GM20000 (cell line): ENCODE data around the gene MRPL43.
"Not testable (repeated sequence)": the region's sequence is repeated elsewhere in the genome, so short reads cannot be mapped to it uniquely, and the experiment has no call there.

Source experiments
- DNase-seq: peaks from one replicate; pipeline ENCODE4 v3.0.0; 2012; ENCODE audit warnings: low spot score
- CTCF ChIP-seq: IDR thresholded peaks from 2 replicates; pipeline ENCODE4 v1.5.1; 2012; ENCODE audit warnings: mild to moderate bottlenecking, control low read depth; ENCODE audit errors: extremely low read depth, missing control alignments

MRPL43 gene

GRCh38 chr10:100986952-100987684 is at the start of gene MRPL43, which contains the start of gene TWNK:
Gene MRPL43 (minus strand): TSS chr10:100987497. CDS start chr10:100987443, 54 bp downstream.
Gene TWNK (plus strand): TSS chr10:100987543. CDS start chr10:100988211, 668 bp downstream.
- TF ChIP-seq CTCF, result no peak
- DNase-seq, result peak; percentile 92

GRCh38 chr10:101036726-101037125 is 49.4 kb upstream of the MRPL43 start:
- TF ChIP-seq CTCF, result no peak
- DNase-seq, result no peak

GRCh38 chr10:101035916-101036702 is 48.8 kb upstream of the MRPL43 start:
- no peak for TF ChIP-seq CTCF
- no peak for DNase-seq

- DNase-seq, result no peak
- TF ChIP-seq CTCF, result no peak
These were observed 48.0 kb upstream of the MRPL43 start for GRCh38 chr10:101035314-101035713.

- not testable (repeated sequence) for DNase-seq
These were observed 47.1 kb upstream of the MRPL43 start for GRCh38 chr10:101034404-101034803.

GRCh38 chr10:101033276-101033675 is 46.0 kb upstream of the MRPL43 start:
- no peak for TF ChIP-seq CTCF
- no peak for DNase-seq

GRCh38 chr10:101032637-101033224 is 45.4 kb upstream of the MRPL43 start:
- no peak for DNase-seq
- TF ChIP-seq CTCF, result no peak
